Measurements from ENCODE around the gene PANK2.
"Not testable (repeated sequence)": the region's sequence is repeated elsewhere in the genome, so short reads cannot be mapped to it uniquely, and the experiment has no call there.

The PANK2 gene

GRCh38 chr20:3888622-3889488, at the start of gene PANK2:
Gene PANK2 (plus strand): TSS chr20:3889387.
- peak; percentile 94 for DNase-seq

- DNase-seq = not testable (repeated sequence)
These were observed 49.0 kb upstream of the PANK2 start for GRCh38 chr20:3840201-3840600.

- DNase-seq = no peak
These were observed 46.7 kb upstream of the PANK2 start for GRCh38 chr20:3842348-3842930.

- DNase-seq = no peak
These were observed 45.7 kb upstream of the PANK2 start for GRCh38 chr20:3843490-3843889.

- DNase-seq = not testable (repeated sequence)
These were observed 45.1 kb upstream of the PANK2 start for GRCh38 chr20:3843990-3844619.

GRCh38 chr20:3846378-3846739, 42.8 kb upstream of the PANK2 start:
- peak; percentile 9 for DNase-seq

GRCh38 chr20:3846740-3847428, 42.3 kb upstream of the PANK2 start, which contains the start of gene MAVS:
Gene MAVS (plus strand): TSS chr20:3846834. CDS start chr20:3854625, 7,791 bp downstream.
- peak; percentile 69 for DNase-seq

GRCh38 chr20:3847429-3847940, 41.7 kb upstream of the PANK2 start:
- no peak for DNase-seq

GRCh38 chr20:3848565-3848964, 40.6 kb upstream of the PANK2 start:
- no peak for DNase-seq

- DNase-seq = no peak
These were observed 34.7 kb upstream of the PANK2 start for GRCh38 chr20:3854462-3854871.

- no peak for DNase-seq
These were observed 31.8 kb upstream of the PANK2 start for GRCh38 chr20:3857405-3857804.

GRCh38 chr20:3858689-3859088, 30.5 kb upstream of the PANK2 start:
- no peak for DNase-seq

- DNase-seq = no peak
These were observed 28.0 kb upstream of the PANK2 start for GRCh38 chr20:3861191-3861590.

GRCh38 chr20:3862333-3862732, 26.9 kb upstream of the PANK2 start:
- no peak for DNase-seq

GRCh38 chr20:3863317-3863716, 25.9 kb upstream of the PANK2 start:
- DNase-seq = no peak

GRCh38 chr20:3864518-3864917, 24.7 kb upstream of the PANK2 start:
- DNase-seq = no peak

GRCh38 chr20:3865152-3865886, 23.9 kb upstream of the PANK2 start:
- DNase-seq = no peak

GRCh38 chr20:3865887-3866407, 23.2 kb upstream of the PANK2 start:
- no peak for DNase-seq

GRCh38 chr20:3866464-3866863, 22.7 kb upstream of the PANK2 start:
- DNase-seq = no peak

- DNase-seq = no peak
These were observed 21.4 kb upstream of the PANK2 start for GRCh38 chr20:3867802-3868201.

- no peak for DNase-seq
These were observed 19.1 kb upstream of the PANK2 start for GRCh38 chr20:3869839-3870634.

Measured in activated T-cell treated with anti-CD3 and anti-CD28 coated beads for 4 hours (primary cell).